GM10248 (cell line): ENCODE measurements around the gene C11orf16.

Experiments
- CTCF ChIA-PET: fragments of 300-600 bp; sonication (Branson Sonifier 250); formaldehyde crosslinking; extraction: SDS; loops from one replicate; lab custom pipeline; 2021; ENCODE audit warnings: antibody characterized with exemption; lab: Yijun Ruan, JAX
- POLR2A ChIA-PET: fragments of 350-650 bp; sonication (Branson Sonifier 250); formaldehyde crosslinking; extraction: SDS; loops from one replicate; lab custom pipeline; 2020; ENCODE audit warnings: antibody characterized with exemption; lab: Yijun Ruan, JAX
- DNase-seq: peaks from one replicate; pipeline ENCODE4 v3.0.0; 2012; ENCODE audit errors: extremely low spot score
- TF ChIP-seq, protein P1 (sequence below): IDR thresholded peaks from 2 replicates; pipeline ENCODE4 v1.5.1; 2012; ENCODE audit warnings: mild to moderate bottlenecking, low read depth; ENCODE audit errors: extremely low read depth, missing control alignments, control extremely low read depth

The C11orf16 gene

GRCh38 chr11:8928205-8928604 lies 4.5 kb downstream of the C11orf16 start:
- TF ChIP-seq, protein P1, sequence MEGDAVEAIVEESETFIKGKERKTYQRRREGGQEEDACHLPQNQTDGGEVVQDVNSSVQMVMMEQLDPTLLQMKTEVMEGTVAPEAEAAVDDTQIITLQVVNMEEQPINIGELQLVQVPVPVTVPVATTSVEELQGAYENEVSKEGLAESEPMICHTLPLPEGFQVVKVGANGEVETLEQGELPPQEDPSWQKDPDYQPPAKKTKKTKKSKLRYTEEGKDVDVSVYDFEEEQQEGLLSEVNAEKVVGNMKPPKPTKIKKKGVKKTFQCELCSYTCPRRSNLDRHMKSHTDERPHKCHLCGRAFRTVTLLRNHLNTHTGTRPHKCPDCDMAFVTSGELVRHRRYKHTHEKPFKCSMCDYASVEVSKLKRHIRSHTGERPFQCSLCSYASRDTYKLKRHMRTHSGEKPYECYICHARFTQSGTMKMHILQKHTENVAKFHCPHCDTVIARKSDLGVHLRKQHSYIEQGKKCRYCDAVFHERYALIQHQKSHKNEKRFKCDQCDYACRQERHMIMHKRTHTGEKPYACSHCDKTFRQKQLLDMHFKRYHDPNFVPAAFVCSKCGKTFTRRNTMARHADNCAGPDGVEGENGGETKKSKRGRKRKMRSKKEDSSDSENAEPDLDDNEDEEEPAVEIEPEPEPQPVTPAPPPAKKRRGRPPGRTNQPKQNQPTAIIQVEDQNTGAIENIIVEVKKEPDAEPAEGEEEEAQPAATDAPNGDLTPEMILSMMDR = no peak
- POLR2A ChIA-PET = no interaction called here
- DNase-seq = no peak
- CTCF ChIA-PET = interaction anchor here (1.3 to 4.0 kb wide), 3 partner anchors 13 to 32 kb away, joined by 3 to 18 read pairs (median 4); no protein-coding TSS in a partner anchor

DNA sequence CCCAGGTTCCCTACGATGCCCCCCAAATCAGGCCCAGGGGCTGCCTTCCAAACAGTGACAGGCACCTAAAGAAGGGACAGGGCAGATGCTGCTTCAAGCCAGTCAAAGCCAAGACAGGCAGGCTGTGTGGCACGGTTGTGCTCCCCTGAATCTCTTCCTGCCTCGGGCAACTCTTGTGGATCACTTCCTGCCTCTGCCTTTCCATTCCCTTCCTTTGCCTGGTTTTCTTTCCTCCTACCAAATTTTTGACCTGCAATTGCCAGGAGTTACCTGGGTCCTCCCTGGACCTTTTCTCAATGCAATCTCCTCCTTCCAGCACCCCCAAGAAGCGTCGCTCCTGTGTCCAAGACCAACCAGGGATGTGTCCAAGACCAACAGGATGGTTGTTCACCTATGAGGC lies 5.5 kb downstream of the C11orf16 start:
- TF ChIP-seq, protein P1 = no peak
- POLR2A ChIA-PET = no interaction called here
- DNase-seq = no peak
- CTCF ChIA-PET = interaction anchor here (1.1 to 4.0 kb wide), 4 partner anchors 8 to 33 kb away, joined by 3 to 18 read pairs (median 4); no protein-coding TSS in a partner anchor

DNA sequence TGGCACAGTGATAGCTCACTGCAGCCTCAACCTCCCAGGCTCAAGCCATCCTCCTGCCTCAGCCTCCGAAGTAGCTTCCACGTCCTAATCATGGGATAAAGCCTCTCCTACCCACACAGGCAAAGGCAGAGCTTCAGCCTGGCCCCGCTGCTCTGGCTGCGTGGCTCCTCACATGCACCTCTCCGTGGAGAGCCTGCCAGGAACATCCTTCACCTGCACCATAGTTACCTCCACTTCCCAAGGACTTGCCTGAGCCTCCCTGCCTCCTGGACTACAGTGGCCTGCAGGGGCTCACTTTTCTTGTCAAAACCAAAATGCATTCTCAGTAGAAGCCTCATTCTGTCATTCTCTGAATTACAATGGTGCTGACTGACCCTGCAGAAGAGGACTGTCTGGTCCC lies 6.5 kb downstream of the C11orf16 start:
- no peak for DNase-seq
- POLR2A ChIA-PET = interaction anchor here (0.6 kb wide), 1 partner anchor 268 kb away, joined by 3 read pairs; no protein-coding TSS in a partner anchor
- TF ChIP-seq, protein P1 = no peak
- CTCF ChIA-PET = interaction anchor here (0.9 to 1.4 kb wide), 3 partner anchors 9 to 33 kb away, joined by 3 to 4 read pairs (median 3); no protein-coding TSS in a partner anchor

DNA sequence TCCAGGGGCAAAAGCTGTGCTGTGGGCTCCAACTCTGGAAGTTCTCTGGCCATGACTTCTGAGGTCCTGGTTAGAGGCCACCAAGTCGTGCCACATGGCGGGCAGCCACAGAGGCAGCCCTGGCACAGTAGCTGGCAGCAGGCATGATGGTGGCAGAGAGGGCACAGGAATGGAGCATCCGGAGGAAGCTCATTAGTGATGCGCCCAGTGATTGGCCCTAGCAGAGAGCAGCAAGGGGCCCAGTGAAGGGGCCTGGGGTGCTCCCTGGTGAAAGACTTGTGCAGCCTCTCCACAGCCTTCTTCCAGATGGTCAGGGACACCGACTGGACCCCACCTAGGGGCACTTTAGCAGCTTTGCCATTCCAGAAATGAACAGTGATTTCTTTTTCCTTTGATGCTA lies 7.0 kb downstream of the C11orf16 start:
- POLR2A ChIA-PET = no interaction called here
- CTCF ChIA-PET = interaction anchor here (0.9 to 1.1 kb wide), 3 partner anchors 11 to 33 kb away, joined by 3 to 4 read pairs (median 3); no protein-coding TSS in a partner anchor
- DNase-seq = no peak
- TF ChIP-seq, protein P1 = no peak

GRCh38 chr11:8922691-8923090 lies 10.1 kb downstream of the C11orf16 start:
- TF ChIP-seq, protein P1 = no peak
- ChIA-PET CTCF (interaction anchor here (1.1 to 1.9 kb wide), 3 partner anchors 11 to 86 kb away, joined by 4 to 5 read pairs (median 4); no protein-coding TSS in a partner anchor), POLR2A (no interaction called here)
- no peak for DNase-seq

- ChIA-PET POLR2A (no interaction called here), CTCF (no interaction called here)
- no peak for DNase-seq
- TF ChIP-seq, protein P1 = no peak
Measured at GRCh38 chr11:8917157-8917825, 15.5 kb downstream of the C11orf16 start.
